ENCODE results near the gene FSTL4. TPM values are rescaled to one million over a fixed set of nuclear protein-coding genes. Genes with fewer than 3 reads are reported as not detected.

The FSTL4 gene
- total and polyA plus RNA-seq, 4 donors = 0.02 to 0.18 TPM; not detected in 2

GRCh38 chr5:133272345-133272744, 340.0 kb downstream of the FSTL4 start:
- no peak for DNase-seq (ENCODE audit: low spot score)
- TF ChIP-seq FOXA2 (IDR thresholded peaks at IDR 0.05) (no peak), NR2F2 (IDR thresholded peaks at IDR 0.05) (no peak)
- WGBS = 93% methylated on average over 16 of the region's 16 CpGs

GRCh38 chr5:133271606-133272005, 340.7 kb downstream of the FSTL4 start:
- Histone ChIP-seq H3K36me3 (ENCODE audit: control insufficient read depth in 4 of 4, insufficient read depth in 3 of 4, low read depth in 1 of 4, low read length in 3 of 4) (no peaks in the 10 kb centered on the region), H3K9me3 (ENCODE audit: control insufficient read depth in 4 of 4, low read length in 3 of 4) (no peaks in the 10 kb centered on the region), H3K27me3 (ENCODE audit: control insufficient read depth in 4 of 4, insufficient read depth in 4 of 4, low read length in 3 of 4) (no peaks in the 10 kb centered on the region), H3K4me1 (ENCODE audit: control insufficient read depth in 4 of 4, insufficient read depth in 4 of 4, low read length in 3 of 4) (peaks cover 0 to 12% (median 6%) of the 10 kb centered on the region in 4 donors), H3K9ac (ENCODE audit: low read depth in 1 of 2, low read length in 2 of 2) (no peak overlapping the region), H3K27ac (ENCODE audit: low read depth in 1 of 2, low read length in 2 of 2) (no peak overlapping the region), H3K4me3 (ENCODE audit: low read depth in 1 of 3, low read length in 3 of 3) (no peak overlapping the region)
- TF ChIP-seq MAX (IDR thresholded peaks at IDR 0.05) = no peak
- no peak for TF ChIP-seq SP1 (IDR thresholded peaks at IDR 0.05)
- no peak for TF ChIP-seq YY1 (IDR thresholded peaks at IDR 0.05)
- no peak for TF ChIP-seq EGR1 (IDR thresholded peaks at IDR 0.05; ENCODE audit: low read depth in 2 of 2)
- no peak for TF ChIP-seq REST (IDR thresholded peaks at IDR 0.05)
- no peak for TF ChIP-seq FOXA2 (IDR thresholded peaks at IDR 0.05)
- no peak for TF ChIP-seq ATF3 (IDR thresholded peaks at IDR 0.05)
- no peak for TF ChIP-seq JUND (IDR thresholded peaks at IDR 0.05)
- no peak for TF ChIP-seq NR2F2 (IDR thresholded peaks at IDR 0.05)
- no peak for TF ChIP-seq RXRA (IDR thresholded peaks at IDR 0.05)
- no peak for TF ChIP-seq FOXA1 (IDR thresholded peaks at IDR 0.05)
- no peak for DNase-seq (ENCODE audit: low spot score)
- WGBS = 84% methylated on average over 5 of the region's 5 CpGs

More at GRCh38 chr5:133272345-133272744, 340.0 kb downstream of the FSTL4 start:
- Histone ChIP-seq H3K4me3 (ENCODE audit: low read depth in 1 of 3, low read length in 3 of 3) (no peak overlapping the region), H3K27ac (ENCODE audit: low read depth in 1 of 2, low read length in 2 of 2) (no peak overlapping the region), H3K9ac (ENCODE audit: low read depth in 1 of 2, low read length in 2 of 2) (no peak overlapping the region), H3K9me3 (ENCODE audit: control insufficient read depth in 4 of 4, low read length in 3 of 4) (no peaks in the 10 kb centered on the region), H3K4me1 (ENCODE audit: control insufficient read depth in 4 of 4, insufficient read depth in 4 of 4, low read length in 3 of 4) (peaks cover 0 to 5% (median 3%) of the 10 kb centered on the region in 4 donors), H3K27me3 (ENCODE audit: control insufficient read depth in 4 of 4, insufficient read depth in 4 of 4, low read length in 3 of 4) (no peaks in the 10 kb centered on the region), H3K36me3 (ENCODE audit: control insufficient read depth in 4 of 4, insufficient read depth in 3 of 4, low read depth in 1 of 4, low read length in 3 of 4) (no peaks in the 10 kb centered on the region)

- H3K36me3 ChIP-seq (ENCODE audit: control insufficient read depth in 4 of 4, insufficient read depth in 3 of 4, low read depth in 1 of 4, low read length in 3 of 4) = no peaks in the 10 kb centered on the region
- H3K4me1 ChIP-seq (ENCODE audit: control insufficient read depth in 4 of 4, insufficient read depth in 4 of 4, low read length in 3 of 4) = peaks cover 0 to 13% (median 6%) of the 10 kb centered on the region in 4 donors
- H3K27ac ChIP-seq (ENCODE audit: low read depth in 1 of 2, low read length in 2 of 2) = no peak overlapping the region
- 89% methylated on average over 5 of the region's 5 CpGs for WGBS
- DNase-seq (ENCODE audit: low spot score) = no peak
- H3K4me3 ChIP-seq (ENCODE audit: low read depth in 1 of 3, low read length in 3 of 3) = no peak overlapping the region
- no peaks in the 10 kb centered on the region for H3K27me3 ChIP-seq (ENCODE audit: control insufficient read depth in 4 of 4, insufficient read depth in 4 of 4, low read length in 3 of 4)
- H3K9ac ChIP-seq (ENCODE audit: low read depth in 1 of 2, low read length in 2 of 2) = no peak overlapping the region
- H3K9me3 ChIP-seq (ENCODE audit: control insufficient read depth in 4 of 4, low read length in 3 of 4) = no peaks in the 10 kb centered on the region
- TF ChIP-seq CTCF (IDR thresholded peaks at IDR 0.05; ENCODE audit: low read depth, low read length, missing input control) (no peak), FOXA2 (IDR thresholded peaks at IDR 0.05) (no peak), REST (IDR thresholded peaks at IDR 0.05) (no peak), MAX (IDR thresholded peaks at IDR 0.05) (no peak), JUND (IDR thresholded peaks at IDR 0.05) (no peak), ZBTB33 (IDR thresholded peaks at IDR 0.05) (no peak), EGR1 (IDR thresholded peaks at IDR 0.05; ENCODE audit: low read depth in 2 of 2) (no peak), GABPA (IDR thresholded peaks at IDR 0.05 in 1 of 2, conservative IDR thresholded peaks at IDR 0.05 in 1 of 2) (no peak), NR2F2 (IDR thresholded peaks at IDR 0.05) (no peak), YY1 (IDR thresholded peaks at IDR 0.05) (no peak), HNF4A (conservative IDR thresholded peaks at IDR 0.05) (no peak)
Measured at GRCh38 chr5:133269691-133270090, 342.6 kb downstream of the FSTL4 start.

All from liver (tissue), 9 donors.